ENCODE data around the gene USP47. TPM values are rescaled to one million over a fixed set of nuclear protein-coding genes. Genes with fewer than 3 reads are reported as not detected.

The USP47 gene
- total and polyA plus RNA-seq, 2 experiments from 2014 or later = 35.9 to 58.8 TPM

- no peak for DNase-seq
- Histone ChIP-seq H3K36me3 (ENCODE audit: low read depth) (no peaks in the 10 kb centered on the region), H3K9me3 (ENCODE audit: low read depth) (no peaks in the 10 kb centered on the region), H3K79me2 (ENCODE audit: insufficient read depth) (no peaks in the 10 kb centered on the region), H4K20me1 (ENCODE audit: insufficient read depth) (no peaks in the 10 kb centered on the region), H3F3A (ENCODE audit: insufficient read depth) (peaks cover 82% of the 10 kb centered on the region), H3K4me1 (ENCODE audit: insufficient read depth) (peaks cover 87% of the 10 kb centered on the region), H3K4me3 (no peak overlapping the region), H2AFZ (no peak overlapping the region), H3K27me3 (replicated peaks; ENCODE audit: insufficient read depth) (no peaks in the 10 kb centered on the region), H3K9me2 (ENCODE audit: insufficient read depth) (no peaks in the 10 kb centered on the region), H3K4me2 (ENCODE audit: unreplicated experiment) (peak overlapping the region; percentile 75), H3K9ac (peak overlapping the region; percentile 72), H3K27ac (peak overlapping the region; percentile 96)
- no peak for TF ChIP-seq EZH2 (IDR thresholded peaks at IDR 0.05; ENCODE audit: insufficient read depth, poor library complexity, severe bottlenecking)
- no peak for TF ChIP-seq EZH2phosphoT487 (IDR thresholded peaks at IDR 0.05; ENCODE audit: insufficient read depth, low read depth)
- in situ Hi-C loops (cut with MboI) = no loop called here
- WGBS, 2 experiments (ENCODE audit: low coverage in 1 of 2, low lambda C conversion rate in 2 of 2, missing lambda C conversion rate in 2 of 2) = 79 to 98% methylated on average over 4 to 5 of the region's 5 CpGs
Measured at GRCh38 chr11:11988681-11989261, 147.0 kb downstream of the USP47 start.

- H3K36me3 ChIP-seq (ENCODE audit: low read depth) = no peaks in the 10 kb centered on the region
Measured at GRCh38 chr11:11989774-11990744, 148.3 kb downstream of the USP47 start.

GRCh38 chr11:11992257-11993212 lies 150.8 kb downstream of the USP47 start:
- 0 out of 2 replicates have a peak overlapping the region, but pooled peaks have one; percentile 8 for H3K4me3 ChIP-seq
- peaks cover 48% of the 10 kb centered on the region for H3F3A ChIP-seq (ENCODE audit: insufficient read depth)
- WGBS, 2 experiments (ENCODE audit: low coverage in 1 of 2, low lambda C conversion rate in 2 of 2, missing lambda C conversion rate in 2 of 2) = 55 to 57% methylated on average over 6 of the region's 6 CpGs
- H3K9me2 ChIP-seq (ENCODE audit: insufficient read depth) = no peaks in the 10 kb centered on the region
- in situ Hi-C loops (cut with MboI) = no loop called here
- no peaks in the 10 kb centered on the region for H3K27me3 ChIP-seq (replicated peaks; ENCODE audit: insufficient read depth)
- peak; percentile 69 for DNase-seq
- H3K9me3 ChIP-seq (ENCODE audit: low read depth) = no peaks in the 10 kb centered on the region
- no peak overlapping the region for H2AFZ ChIP-seq
- TF ChIP-seq EZH2 (IDR thresholded peaks at IDR 0.05; ENCODE audit: insufficient read depth, poor library complexity, severe bottlenecking) = no peak
- TF ChIP-seq EZH2phosphoT487 (IDR thresholded peaks at IDR 0.05; ENCODE audit: insufficient read depth, low read depth) = no peak
- H3K9ac ChIP-seq = no peak overlapping the region
- no peaks in the 10 kb centered on the region for H3K36me3 ChIP-seq (ENCODE audit: low read depth)
- peaks cover 56% of the 10 kb centered on the region for H3K4me1 ChIP-seq (ENCODE audit: insufficient read depth)
- peak overlapping the region; percentile 12 for H3K4me2 ChIP-seq (ENCODE audit: unreplicated experiment)
- peak overlapping the region; percentile 39 for H3K27ac ChIP-seq
- H4K20me1 ChIP-seq (ENCODE audit: insufficient read depth) = no peaks in the 10 kb centered on the region
- H3K79me2 ChIP-seq (ENCODE audit: insufficient read depth) = no peaks in the 10 kb centered on the region

More at GRCh38 chr11:11989774-11990744, 148.3 kb downstream of the USP47 start:
- Histone ChIP-seq H3K27ac (peak overlapping the region; percentile 13; the same call in 1 of the 2 replicates), H3K9me3 (ENCODE audit: low read depth) (no peaks in the 10 kb centered on the region), H3K9ac (no peak overlapping the region), H3K4me3 (no peak overlapping the region), H3K4me2 (ENCODE audit: unreplicated experiment) (no peak overlapping the region), H3K4me1 (ENCODE audit: insufficient read depth) (peaks cover 79% of the 10 kb centered on the region), H3K9me2 (ENCODE audit: insufficient read depth) (no peaks in the 10 kb centered on the region), H3K79me2 (ENCODE audit: insufficient read depth) (no peaks in the 10 kb centered on the region), H2AFZ (no peak overlapping the region), H3F3A (ENCODE audit: insufficient read depth) (peaks cover 69% of the 10 kb centered on the region), H4K20me1 (ENCODE audit: insufficient read depth) (no peaks in the 10 kb centered on the region), H3K27me3 (replicated peaks; ENCODE audit: insufficient read depth) (no peaks in the 10 kb centered on the region)
- WGBS, 2 experiments (ENCODE audit: low coverage in 1 of 2, low lambda C conversion rate in 2 of 2, missing lambda C conversion rate in 2 of 2) = 47 to 50% methylated on average over 8 of the region's 8 CpGs
- TF ChIP-seq EZH2 (IDR thresholded peaks at IDR 0.05; ENCODE audit: insufficient read depth, poor library complexity, severe bottlenecking) = no peak
- no peak for TF ChIP-seq EZH2phosphoT487 (IDR thresholded peaks at IDR 0.05; ENCODE audit: insufficient read depth, low read depth)
- in situ Hi-C loops (cut with MboI) = no loop called here
- DNase-seq = peak; percentile 51

- H3K4me3 ChIP-seq = peak overlapping the region; percentile 24
- peak; percentile 95 for DNase-seq
- H3K4me2 ChIP-seq (ENCODE audit: unreplicated experiment) = peak overlapping the region; percentile 58
- no peaks in the 10 kb centered on the region for H3K9me2 ChIP-seq (ENCODE audit: insufficient read depth)
- no peaks in the 10 kb centered on the region for H3K36me3 ChIP-seq (ENCODE audit: low read depth)
- H3F3A ChIP-seq (ENCODE audit: insufficient read depth) = peaks cover 42% of the 10 kb centered on the region
- no peaks in the 10 kb centered on the region for H3K9me3 ChIP-seq (ENCODE audit: low read depth)
- H3K9ac ChIP-seq = peak overlapping the region; percentile 32
- in situ Hi-C loops (cut with MboI) = no loop called here
- TF ChIP-seq EZH2 (IDR thresholded peaks at IDR 0.05; ENCODE audit: insufficient read depth, poor library complexity, severe bottlenecking) (no peak), EZH2phosphoT487 (IDR thresholded peaks at IDR 0.05; ENCODE audit: insufficient read depth, low read depth) (no peak)
- H4K20me1 ChIP-seq (ENCODE audit: insufficient read depth) = no peaks in the 10 kb centered on the region
- peaks cover 55% of the 10 kb centered on the region for H3K4me1 ChIP-seq (ENCODE audit: insufficient read depth)
- no peaks in the 10 kb centered on the region for H3K27me3 ChIP-seq (replicated peaks; ENCODE audit: insufficient read depth)
- WGBS, 2 experiments (ENCODE audit: low coverage in 1 of 2, low lambda C conversion rate in 2 of 2, missing lambda C conversion rate in 2 of 2) = 2 to 3% methylated on average over 8 of the region's 8 CpGs
- H3K27ac ChIP-seq = peak overlapping the region; percentile 68
- peak overlapping the region; percentile 58; the same call in 1 of the 2 replicates for H2AFZ ChIP-seq
- H3K79me2 ChIP-seq (ENCODE audit: insufficient read depth) = no peaks in the 10 kb centered on the region
Measured at GRCh38 chr11:11993839-11994238, 152.1 kb downstream of the USP47 start.

Measured in GM23248 (cell line).